HepG2 (cell line): ENCODE measurements around the gene MYORG. TPM values are rescaled to one million over a fixed set of nuclear protein-coding genes. Genes with fewer than 3 reads are reported as not detected.

Experiments
- BHLHE40 ChIP-seq: IDR thresholded peaks from 2 replicates; pipeline ENCODE4 v1.6.1; 2011; ENCODE audit warnings: low read length, improper control_type of control experiment
- CREBL2 ChIP-seq: sonication (generic); formaldehyde crosslinking; IDR thresholded peaks from 2 replicates; pipeline ENCODE4 v1.8.1; 2023; ENCODE audit warnings: missing genetic modification reagents, mild to moderate bottlenecking, borderline replicate concordance
- HOXA5 ChIP-seq: sonication (generic); formaldehyde crosslinking; IDR thresholded peaks from 2 replicates; pipeline ENCODE4 v1.4.0; 2020; ENCODE audit warnings: missing genetic modification reagents
- KDM1A ChIP-seq: IDR thresholded peaks from 2 replicates; pipeline ENCODE4 v1.6.1; 2016; ENCODE audit warnings: missing compliant biosample characterization
- KMT2A ChIP-seq: sonication (generic); formaldehyde crosslinking; IDR thresholded peaks from 2 replicates; pipeline ENCODE4 v1.4.0; 2020; ENCODE audit warnings: missing genetic modification reagents
- MIER2 ChIP-seq: IDR thresholded peaks from 2 replicates; pipeline ENCODE4 v1.6.1; 2016; ENCODE audit warnings: missing biosample characterization, missing genetic modification reagents
- NR2C2 ChIP-seq: sonication (generic); formaldehyde crosslinking; IDR thresholded peaks from 2 replicates; pipeline ENCODE4 v1.4.0; 2020; ENCODE audit warnings: missing genetic modification reagents, mild to moderate bottlenecking, moderate library complexity, borderline replicate concordance
- TFDP1 ChIP-seq: IDR thresholded peaks from 2 replicates; pipeline ENCODE4 v1.6.1; 2016; ENCODE audit warnings: missing compliant biosample characterization, missing genetic modification reagents, borderline replicate concordance
- TFDP2 ChIP-seq: sonication (generic); formaldehyde crosslinking; IDR thresholded peaks from 2 replicates; pipeline ENCODE4 v1.4.0; 2020; ENCODE audit warnings: missing genetic modification reagents
- THAP8 ChIP-seq: sonication (generic); formaldehyde crosslinking; IDR thresholded peaks from 2 replicates; pipeline ENCODE4 v1.5.1; 2020; ENCODE audit warnings: missing genetic modification reagents, mild to moderate bottlenecking, borderline replicate concordance
- ZMAT5 ChIP-seq: sonication (generic); formaldehyde crosslinking; IDR thresholded peaks from 2 replicates; pipeline ENCODE4 v1.5.0; 2020; ENCODE audit warnings: mild to moderate bottlenecking, low read depth, missing genetic modification reagents, borderline replicate concordance
- ZMYM2 ChIP-seq: sonication (generic); formaldehyde crosslinking; IDR thresholded peaks from 2 replicates; pipeline ENCODE4 v1.8.0; 2022; ENCODE audit warnings: mild to moderate bottlenecking, missing genetic modification reagents
- ZNF24 ChIP-seq: fragments of 450-650 bp; IDR thresholded peaks from 2 replicates; pipeline ENCODE4 v1.6.1; 2017; ENCODE audit warnings: antibody characterized with exemption, mild to moderate bottlenecking
- ZNF501 ChIP-seq: sonication (generic); formaldehyde crosslinking; IDR thresholded peaks from 2 replicates; pipeline ENCODE4 v1.5.1; 2020; ENCODE audit warnings: mild to moderate bottlenecking, moderate library complexity, missing genetic modification reagents
- ZNF570 ChIP-seq: sonication (generic); formaldehyde crosslinking; IDR thresholded peaks from 2 replicates; pipeline ENCODE4 v1.4.0; 2020; ENCODE audit warnings: mild to moderate bottlenecking, missing genetic modification reagents, borderline replicate concordance
- ZNF784 ChIP-seq: sonication (generic); formaldehyde crosslinking; IDR thresholded peaks from 2 replicates; pipeline ENCODE4 v1.5.1; 2020; ENCODE audit warnings: missing genetic modification reagents, mild to moderate bottlenecking, borderline replicate concordance
- ZNF879 ChIP-seq: sonication (generic); formaldehyde crosslinking; IDR thresholded peaks from 2 replicates; pipeline ENCODE4 v1.8.1; 2023; ENCODE audit warnings: missing genetic modification reagents
- ZUFSP ChIP-seq: sonication (generic); formaldehyde crosslinking; IDR thresholded peaks from 2 replicates; pipeline ENCODE4 v1.9.0; 2021; ENCODE audit warnings: missing genetic modification reagents, mild to moderate bottlenecking, borderline replicate concordance
- ZXDC ChIP-seq: sonication (generic); formaldehyde crosslinking; IDR thresholded peaks from 2 replicates; pipeline ENCODE4 v1.5.0; 2020; ENCODE audit warnings: mild to moderate bottlenecking, missing genetic modification reagents
- polyA plus RNA-seq, 8 experiments: library from polyadenylated mRNA; depleted of rRNA in 3 of 8; stranded (reverse) in 7 of 8; unstranded in 1 of 8; fragments of >200 nt; fragmentation: Illumina TruSeq in 4 of 8; extraction: Trizol in 4 of 8; gene quantifications; 2 replicates each; pipeline versions ENCODE4 v1.2.1 to v1.2.3, GENCODE V29; 2011 to 2016; ENCODE audit warnings: low read depth in 4 of 8, missing spikeins in 1 of 8, mixed read lengths in 1 of 8; ENCODE audit not compliant: insufficient read depth in 1 of 8
- total RNA-seq, 5 experiments: library from RNA; depleted of rRNA; stranded (reverse); fragments of >200 nt; fragmentation: Illumina TruSeq; extraction: Trizol; gene quantifications; 2 replicates each; pipeline ENCODE4 v1.2.3, GENCODE V29; 2016; ENCODE audit warnings: low read depth in 1 of 5

The MYORG gene
- total and polyA plus RNA-seq, 2 of the 13 experiments (the other 11 are each of a cell fraction or from before 2014, with no cell fraction given): 11.1 to 22.4 TPM

GRCh38 chr9:34328987-34329832, 47.5 kb downstream of the MYORG start, which contains the start of the genes KIF24 and NUDT2 (continued):
- TF ChIP-seq TFDP2 (CRISPR knock-in tag) (peak; percentile 99), ZMAT5 (CRISPR knock-in tag) (no peak), HOXA5 (peak; percentile 45; the same call in 1 of the 2 replicates), ZNF24 (no peak), MIER2 (no peak; the same call in 1 of the 2 replicates), ZNF784 (CRISPR knock-in tag) (peak; percentile 9; the same call in 1 of the 2 replicates), BHLHE40 (no peak), KDM1A (CRISPR knock-in tag) (no peak), NR2C2 (peak; percentile 39; the same call in 1 of the 2 replicates), CREBL2 (no peak), ZUFSP (CRISPR knock-in tag) (no peak), ZXDC (CRISPR knock-in tag) (no peak), ZNF501 (CRISPR knock-in tag) (peak; percentile 76), ZMYM2 (CRISPR knock-in tag) (no peak), KMT2A (CRISPR knock-in tag) (no peak; the same call in 1 of the 2 replicates), TFDP1 (CRISPR knock-in tag) (peak; percentile 99), ZNF570 (CRISPR knock-in tag) (no peak), ZNF879 (CRISPR knock-in tag) (no peak; the same call in 1 of the 2 replicates), THAP8 (CRISPR knock-in tag) (no peak)
